Osteoblast (primary cell): Measurements from ENCODE around the gene ZNF778. TPM values are rescaled to one million over a fixed set of nuclear protein-coding genes. Genes with fewer than 3 reads are reported as not detected.
A peak's percentile ranks its signal among the peaks of the same experiment; 100 is the strongest.
"Not testable (repeated sequence)": the region's sequence is repeated elsewhere in the genome, so short reads cannot be mapped to it uniquely, and the experiment has no call there.

ENCODE experiments used
- DNase-seq: peaks from one replicate; pipeline ENCODE4 v3.0.0; 2011; ENCODE audit warnings: low spot score, mixed read lengths; ENCODE audit not compliant: insufficient read length; ENCODE audit errors: missing footprints
- H2AFZ ChIP-seq: 2 replicates; pipeline ENCODE4 v1.6.0; 2011; ENCODE audit warnings: mild to moderate bottlenecking, low read length
- H3K27ac ChIP-seq: 2 replicates; pipeline ENCODE4 v1.5.1; 2011; ENCODE audit warnings: mild to moderate bottlenecking, low read depth, low read length, moderate library complexity
- H3K27me3 ChIP-seq: 2 replicates; pipeline ENCODE4 v1.6.0; 2012; ENCODE audit warnings: mild to moderate bottlenecking, control low read depth, inconsistent platforms, low read length, moderate library complexity; ENCODE audit not compliant: insufficient read depth
- H3K36me3 ChIP-seq: 2 replicates; pipeline ENCODE4 v1.5.1; 2011; ENCODE audit warnings: mild to moderate bottlenecking, low read length, control low read depth, moderate library complexity; ENCODE audit not compliant: insufficient read depth
- H3K4me1 ChIP-seq: 2 replicates; pipeline ENCODE4 v1.5.1; 2011; ENCODE audit warnings: mild to moderate bottlenecking, low read length, control low read depth, moderate library complexity; ENCODE audit not compliant: insufficient read depth
- H3K4me2 ChIP-seq: 2 replicates; pipeline ENCODE4 v1.6.0; 2011; ENCODE audit warnings: mild to moderate bottlenecking, low read length; ENCODE audit not compliant: insufficient read depth
- H3K4me3 ChIP-seq: fragments of 200-600 bp; sonication (generic); 3 replicates; pipeline ENCODE4 v1.5.1; 2012; ENCODE audit warnings: mild to moderate bottlenecking, low read length, inconsistent platforms; ENCODE audit not compliant: insufficient read depth
- H3K79me2 ChIP-seq: 2 replicates; pipeline ENCODE4 v1.6.0; 2012; ENCODE audit warnings: mild to moderate bottlenecking, low read length, control low read depth, inconsistent platforms; ENCODE audit not compliant: insufficient read depth
- H3K9me3 ChIP-seq: 2 replicates; pipeline ENCODE4 v1.5.1; 2011; ENCODE audit warnings: low read depth, low read length, control low read depth
- H4K20me1 ChIP-seq: 2 replicates; pipeline ENCODE4 v1.6.0; 2012; ENCODE audit warnings: mild to moderate bottlenecking, low read length, control low read depth; ENCODE audit not compliant: insufficient read depth
- CTCF ChIP-seq: IDR thresholded peaks from 2 replicates; pipeline ENCODE4 v1.5.1; 2011; ENCODE audit warnings: mild to moderate bottlenecking, low read depth, low read length, moderate library complexity; ENCODE audit errors: extremely low read depth
- total RNA-seq: library from RNA; depleted of rRNA; stranded (reverse); fragments of >200 nt; gene quantifications from 2 replicates; pipeline ENCODE4 v1.2.3, GENCODE V29; 2012

Gene ZNF778
- total RNA-seq, 1 donor = 8.7 TPM

DNA sequence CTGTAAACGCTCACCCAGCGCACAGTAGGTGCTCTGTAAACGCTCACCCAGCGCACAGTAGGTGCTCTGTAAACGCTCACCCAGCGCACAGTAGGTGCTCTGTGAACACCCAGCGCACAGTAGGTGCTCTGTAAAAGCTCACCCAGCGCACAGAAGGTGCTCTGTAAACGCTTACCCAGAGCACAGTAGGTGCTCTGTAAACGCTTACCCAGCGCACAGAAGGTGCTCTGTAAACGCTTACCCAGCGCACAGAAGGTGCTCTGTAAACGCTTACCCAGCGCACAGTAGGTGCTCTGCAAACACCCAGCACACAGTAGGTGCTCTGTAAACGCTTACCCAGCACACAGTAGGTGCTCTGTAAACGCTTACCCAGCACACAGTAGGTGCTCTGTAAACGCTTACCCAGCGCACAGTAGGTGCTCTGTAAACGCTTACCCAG lies 30.9 kb upstream of the ZNF778 start:
- not testable (repeated sequence) for H3K4me2 ChIP-seq, H3K36me3 ChIP-seq, H3K79me2 ChIP-seq, H3K4me1 ChIP-seq, H3K27ac ChIP-seq, DNase-seq, H4K20me1 ChIP-seq, H3K27me3 ChIP-seq, H2AFZ ChIP-seq, H3K9me3 ChIP-seq, H3K4me3 ChIP-seq

- no peaks in the 10 kb centered on the region for H4K20me1 ChIP-seq
- no peak overlapping the region for H3K27ac ChIP-seq
- H2AFZ ChIP-seq = no peak overlapping the region
- H3K4me3 ChIP-seq = no peak overlapping the region
- no peak overlapping the region for H3K4me2 ChIP-seq
- no peaks in the 10 kb centered on the region for H3K79me2 ChIP-seq
- TF ChIP-seq CTCF = no peak
- H3K36me3 ChIP-seq = no peaks in the 10 kb centered on the region
- no peak for DNase-seq
- H3K9me3 ChIP-seq = no peaks in the 10 kb centered on the region
- no peaks in the 10 kb centered on the region for H3K27me3 ChIP-seq
- peaks cover 2% of the 10 kb centered on the region for H3K4me1 ChIP-seq
These were observed 30.3 kb upstream of the ZNF778 start for GRCh38 chr16:89187032-89187769.

- Histone ChIP-seq H3K4me3 (no peak overlapping the region), H3K4me1 (peaks cover 2% of the 10 kb centered on the region), H4K20me1 (no peaks in the 10 kb centered on the region), H2AFZ (no peak overlapping the region), H3K4me2 (no peak overlapping the region), H3K9me3 (no peaks in the 10 kb centered on the region), H3K27ac (no peak overlapping the region), H3K36me3 (no peaks in the 10 kb centered on the region), H3K79me2 (no peaks in the 10 kb centered on the region), H3K27me3 (no peaks in the 10 kb centered on the region)
- peak; percentile 52 for DNase-seq
- TF ChIP-seq CTCF = no peak
These were observed 29.6 kb upstream of the ZNF778 start for GRCh38 chr16:89187770-89188392.

DNA sequence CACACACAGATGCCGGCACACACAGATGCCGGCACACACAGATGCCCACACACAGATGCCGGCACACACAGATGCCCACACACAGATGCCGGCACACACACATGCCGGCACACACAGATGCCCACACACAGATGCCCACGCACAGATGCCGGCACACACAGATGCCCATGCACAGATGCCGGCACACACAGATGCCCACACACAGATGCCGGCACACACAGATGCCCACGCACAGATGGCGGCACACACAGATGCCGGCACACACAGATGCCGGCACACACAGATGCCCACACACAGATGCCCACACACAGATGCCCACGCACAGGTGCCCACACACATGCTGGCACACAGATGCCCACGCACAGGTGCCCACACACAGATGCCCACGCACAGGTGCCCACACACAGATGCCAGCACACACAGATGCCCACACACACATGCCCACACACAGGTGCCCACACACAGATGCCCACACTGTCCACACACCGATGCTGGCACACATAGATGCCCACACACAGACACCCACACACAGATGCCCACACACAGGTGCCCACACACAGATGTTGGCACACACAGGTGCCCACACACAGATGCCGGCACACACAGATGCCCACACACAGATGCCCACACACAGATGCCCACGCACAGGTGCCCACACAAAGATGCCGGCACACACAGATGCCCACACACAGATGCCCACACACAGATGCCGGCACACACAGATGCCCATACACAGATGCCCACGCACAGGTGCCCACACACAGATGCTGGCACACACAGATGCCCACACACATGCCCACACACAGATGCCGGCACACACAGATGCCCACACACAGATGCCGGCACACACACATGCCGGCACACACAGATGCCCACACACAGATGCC lies 28.8 kb upstream of the ZNF778 start:
- not testable (repeated sequence) for H2AFZ ChIP-seq, H3K4me1 ChIP-seq, H3K9me3 ChIP-seq, H3K79me2 ChIP-seq, H3K4me3 ChIP-seq, H3K27me3 ChIP-seq, H4K20me1 ChIP-seq, H3K27ac ChIP-seq, H3K4me2 ChIP-seq, H3K36me3 ChIP-seq
- DNase-seq = peak; percentile 26
